EL (cell line): Measurements from ENCODE around the gene SMARCA4.
"Not testable (repeated sequence)": the region's sequence is repeated elsewhere in the genome, so short reads cannot be mapped to it uniquely, and the experiment has no call there.

Experiments
- DNase-seq: peaks from one replicate; pipeline ENCODE4 v3.0.0-alpha.2; 2016

The SMARCA4 gene

GRCh38 chr19:10929402-10929794 lies 31.4 kb upstream of the SMARCA4 start:
- DNase-seq, result no peak

DNA sequence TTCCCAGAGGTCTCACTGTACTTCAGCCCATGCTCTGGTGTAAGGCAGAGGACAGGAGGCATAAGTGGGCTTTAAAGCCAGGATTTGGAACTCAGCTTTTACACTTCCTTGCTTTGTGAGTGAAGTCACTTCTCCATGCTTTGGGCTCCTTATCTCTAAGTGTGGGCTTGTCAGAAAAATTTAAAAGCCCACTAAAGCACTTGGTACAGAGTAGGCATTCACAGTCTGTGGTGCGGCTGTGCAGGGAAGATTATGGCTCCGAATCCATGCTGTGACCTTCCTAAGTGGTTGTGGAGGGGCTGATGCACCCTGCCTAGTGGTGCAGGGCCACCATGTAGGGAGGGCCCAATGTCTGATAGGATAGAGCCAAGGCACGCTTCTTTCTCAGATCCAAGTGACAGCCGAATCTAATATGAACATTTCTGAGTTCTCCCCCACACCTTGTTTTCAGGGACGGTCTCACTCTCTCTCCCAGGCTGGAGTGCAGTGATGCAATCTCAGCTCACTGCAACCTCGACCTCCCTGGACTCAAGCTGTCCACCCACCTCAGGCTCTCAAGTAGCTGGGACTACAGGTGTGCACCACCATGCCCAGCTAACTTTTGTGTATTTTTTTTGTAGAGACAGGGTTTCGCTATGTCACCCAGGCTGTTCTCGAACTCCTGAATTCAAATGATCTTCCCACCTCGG lies 25.3 kb upstream of the SMARCA4 start:
- no peak for DNase-seq

- DNase-seq, result peak; percentile 81
Observed at GRCh38 chr19:10936661-10937084, 24.2 kb upstream of the SMARCA4 start.

DNA sequence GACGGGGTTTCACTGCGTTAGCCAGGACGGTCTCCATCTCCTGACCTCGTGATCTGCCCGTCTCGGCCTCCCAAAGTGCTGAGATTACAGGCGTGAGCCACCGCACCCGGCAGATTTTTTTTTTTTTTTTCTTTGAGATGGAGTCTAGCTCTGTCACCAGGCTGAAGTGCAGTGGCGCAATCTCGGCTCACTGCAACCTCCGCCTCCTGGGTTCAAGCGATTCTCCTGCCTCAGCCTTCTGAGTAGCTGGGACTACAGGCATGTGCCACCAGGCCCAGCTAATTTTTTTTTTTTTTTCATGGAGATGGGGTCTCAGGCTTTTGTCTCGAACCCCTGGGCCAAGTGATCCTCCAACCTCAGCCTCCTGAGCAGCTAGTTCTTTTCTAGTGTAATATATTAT lies 19.2 kb upstream of the SMARCA4 start:
- not testable (repeated sequence) for DNase-seq

DNA sequence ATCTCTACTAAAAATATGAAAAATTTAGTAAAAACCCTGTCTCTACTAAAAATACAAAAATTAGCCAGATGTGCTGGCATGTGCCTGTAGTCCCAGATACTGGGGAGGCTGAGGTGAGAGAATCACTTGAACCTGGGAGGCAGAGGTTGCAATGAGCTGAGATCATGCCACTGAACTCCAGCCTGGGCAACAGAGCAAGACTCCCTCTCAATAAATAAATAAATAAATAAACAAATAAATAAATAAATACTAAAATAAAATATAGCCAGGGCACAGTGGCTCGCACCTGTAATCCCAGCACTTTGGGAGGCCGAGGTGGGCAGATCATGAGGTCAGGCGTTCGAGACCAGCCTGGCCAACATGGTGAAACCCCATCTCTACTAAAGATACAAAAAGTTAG lies 17.4 kb upstream of the SMARCA4 start:
- DNase-seq, result not testable (repeated sequence)

- DNase-seq, result no peak
Observed at GRCh38 chr19:10945264-10945663, 15.6 kb upstream of the SMARCA4 start.

GRCh38 chr19:10946958-10947657 lies 13.7 kb upstream of the SMARCA4 start:
- DNase-seq, result peak; percentile 64

DNA sequence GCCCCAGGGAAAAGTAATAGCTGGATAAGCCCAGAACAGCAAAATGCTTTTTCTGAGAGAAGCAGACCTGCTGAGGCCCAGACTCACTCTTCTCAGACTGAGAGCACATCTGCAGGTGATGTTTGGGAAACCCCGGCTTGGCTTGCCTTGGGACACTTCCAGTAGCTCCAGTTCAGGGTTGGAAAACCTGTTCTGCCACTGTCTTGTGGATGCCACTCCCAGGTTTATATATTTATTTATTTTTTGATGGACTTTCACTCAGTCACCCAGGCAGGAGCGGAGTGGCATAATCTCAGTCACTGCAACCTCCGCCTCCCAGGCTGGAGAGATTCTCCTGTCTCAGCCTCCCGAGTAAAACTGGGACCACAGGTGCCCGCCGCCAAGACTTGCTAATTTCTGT lies 8.0 kb upstream of the SMARCA4 start:
- DNase-seq, result no peak

GRCh38 chr19:10959277-10959968 lies 1.4 kb upstream of the SMARCA4 start:
- not testable (repeated sequence) for DNase-seq

DNA sequence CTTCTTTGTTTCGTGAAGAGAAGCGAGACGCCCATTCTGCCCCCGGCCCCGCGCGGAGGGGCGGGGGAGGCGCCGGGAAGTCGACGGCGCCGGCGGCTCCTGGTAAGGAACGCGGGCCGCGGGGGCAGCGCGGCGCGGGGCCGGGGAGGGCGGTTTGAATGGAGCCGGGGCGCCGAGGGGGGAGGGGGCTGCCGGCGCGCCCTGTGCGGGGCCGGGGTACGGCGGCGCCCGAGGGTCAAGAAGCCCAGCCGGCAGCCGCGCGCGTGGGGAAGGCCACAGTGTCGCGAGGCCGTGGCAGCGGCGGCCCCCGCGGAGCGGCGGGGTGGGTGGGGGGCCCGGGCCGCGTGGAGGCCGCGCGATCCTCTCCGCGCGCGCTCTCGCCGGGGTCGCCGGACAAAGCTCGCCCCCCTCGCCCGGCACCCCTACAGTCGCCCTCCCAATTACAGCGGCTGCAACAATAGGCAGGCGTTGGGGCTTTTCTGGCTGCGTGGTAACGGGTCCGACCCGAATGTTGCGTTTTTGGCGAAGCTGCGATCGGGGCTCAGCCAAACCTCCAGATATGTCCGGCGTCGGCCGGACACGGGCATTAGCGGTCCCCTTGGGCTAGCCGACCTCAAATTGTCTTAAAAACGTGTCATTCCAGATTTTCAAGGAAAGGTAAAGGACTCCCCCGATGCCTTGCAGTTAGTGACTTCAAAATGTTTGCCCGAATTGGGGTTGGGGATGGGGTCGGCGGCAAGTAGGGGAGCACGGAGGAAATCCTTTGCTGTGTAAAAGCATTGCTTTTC lies 437 bp downstream of the SMARCA4 start:
- DNase-seq, result peak; percentile 46

GRCh38 chr19:10962863-10963262 lies 2.0 kb downstream of the SMARCA4 start:
- DNase-seq, result no peak

- no peak for DNase-seq
Observed at GRCh38 chr19:10963865-10964264, 3.0 kb downstream of the SMARCA4 start.

GRCh38 chr19:10964903-10965302 lies 4.1 kb downstream of the SMARCA4 start:
- no peak for DNase-seq

- DNase-seq, result no peak
Observed at GRCh38 chr19:10965398-10965797, 4.6 kb downstream of the SMARCA4 start.

DNA sequence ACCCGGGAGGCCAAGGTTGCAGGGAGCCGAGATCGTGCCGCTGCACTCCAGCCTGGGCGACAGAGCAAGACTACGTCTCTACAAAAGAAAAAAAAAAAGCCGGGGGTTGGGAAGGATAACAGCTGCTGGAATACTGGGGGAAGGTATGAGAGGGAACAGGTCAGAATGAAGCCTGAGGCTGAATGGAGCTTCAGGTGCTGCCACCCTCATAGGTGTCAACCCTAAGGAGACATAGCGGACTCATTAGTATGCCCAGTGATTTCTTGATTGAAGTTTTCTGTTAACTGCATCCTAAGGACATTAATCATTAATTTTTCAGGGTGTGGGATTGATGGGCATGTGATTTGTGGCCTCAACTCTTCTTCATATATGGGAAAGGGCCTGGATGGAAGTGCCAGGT lies 6.0 kb downstream of the SMARCA4 start:
- DNase-seq, result no peak

- no peak for DNase-seq
Observed at GRCh38 chr19:10968527-10969135, 7.8 kb downstream of the SMARCA4 start.

- no peak for DNase-seq
Observed at GRCh38 chr19:10971107-10971726, 10.4 kb downstream of the SMARCA4 start.

GRCh38 chr19:10975374-10976130 lies 14.7 kb downstream of the SMARCA4 start:
- peak; percentile 34 for DNase-seq

GRCh38 chr19:10976131-10976892 lies 15.5 kb downstream of the SMARCA4 start:
- DNase-seq, result no peak

GRCh38 chr19:10977742-10978092 lies 16.9 kb downstream of the SMARCA4 start:
- no peak for DNase-seq

- no peak for DNase-seq
Observed at GRCh38 chr19:10979951-10980381, 19.1 kb downstream of the SMARCA4 start.
